Skeletal muscle tissue (tissue), 1 donor: Measurements from ENCODE around the gene SIK2. TPM values are rescaled to one million over a fixed set of nuclear protein-coding genes. Genes with fewer than 3 reads are reported as not detected.

Experiments used
- total RNA-seq: library from RNA; depleted of rRNA; stranded (reverse); fragments of >200 nt; gene quantifications from one replicate; pipeline ENCODE4 v1.2.3, GENCODE V29; 2014

Gene SIK2
- total RNA-seq, 1 donor from 2014 or later, result 11.5 TPM

Other genes starting within 250 kb of the SIK2 start
- gene POU2AF1, start 223.2 kb upstream of the SIK2 start, total RNA-seq, result not detected
- gene BTG4, start 90.1 kb upstream of the SIK2 start, total RNA-seq, result not detected
- gene HOATZ, start 87.7 kb upstream of the SIK2 start, total RNA-seq, result not detected
- gene LAYN, start 61.7 kb upstream of the SIK2 start, total RNA-seq, result 11.0 TPM
- gene PPP2R1B, start 163.9 kb downstream of the SIK2 start, total RNA-seq, result 25.1 TPM